BE2C (cell line): ENCODE measurements around the gene PTH2.
A peak's percentile ranks its signal among the peaks of the same experiment; 100 is the strongest.

ENCODE experiments used
- DNase-seq: peaks from one replicate; pipeline ENCODE4 v3.0.0-alpha.2; 2020
- H3K27me3 ChIP-seq: fragments of 250-450 bp; sonication (Bioruptor Pico); 2 replicates; pipeline ENCODE4 v1.5.1; 2020; ENCODE audit warnings: mild to moderate bottlenecking
- H3K36me3 ChIP-seq: fragments of 250-450 bp; sonication (Bioruptor Pico); 2 replicates; pipeline ENCODE4 v1.5.1; 2020; ENCODE audit warnings: mild to moderate bottlenecking
- H3K4me1 ChIP-seq: fragments of 250-450 bp; sonication (Bioruptor Pico); 2 replicates; pipeline ENCODE4 v1.5.1; 2020
- H3K4me3 ChIP-seq: 2 replicates; pipeline ENCODE4 v1.5.1; 2011; ENCODE audit warnings: low read depth, low read length
- H3K9me3 ChIP-seq: fragments of 250-450 bp; sonication (Bioruptor Pico); 2 replicates; pipeline ENCODE4 v1.5.1; 2020
- TF ChIP-seq, protein P1 (sequence below): IDR thresholded peaks from 2 replicates; pipeline ENCODE4 v1.5.1; 2012; ENCODE audit warnings: mild to moderate bottlenecking, low read depth, low read length

The PTH2 gene

DNA sequence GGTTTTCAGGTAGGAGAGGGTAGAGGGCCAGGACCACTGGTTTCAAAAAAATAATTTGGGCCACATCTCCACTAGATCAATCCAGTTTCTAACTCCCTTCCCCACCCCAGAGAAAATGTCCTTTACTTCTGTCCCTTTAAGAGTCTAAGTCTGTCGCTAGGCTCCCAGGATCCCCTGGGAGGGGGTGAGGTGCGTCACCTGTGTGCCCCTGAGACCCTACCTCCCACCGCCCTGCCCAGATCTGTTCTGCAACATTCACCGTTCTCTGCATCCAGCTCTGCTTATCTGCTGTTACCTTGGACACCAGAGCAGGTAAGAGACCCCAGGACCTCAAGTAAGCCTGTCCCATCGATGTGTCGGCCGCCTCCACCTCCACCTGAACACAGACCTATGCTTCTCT, 1.9 kb upstream of the PTH2 start, which contains the start of gene GFY:
TSS of gene GFY (plus strand) at position 211 of the 400 bp plus-strand sequence. CDS start 1,043 bp downstream, outside the sequence.
- Histone ChIP-seq H3K4me1 (peaks cover 11% of the 10 kb centered on the region), H3K36me3 (no peaks in the 10 kb centered on the region), H3K27me3 (peaks cover 86% of the 10 kb centered on the region), H3K9me3 (no peaks in the 10 kb centered on the region), H3K4me3 (no peak within 1 kb of the TSS)
- DNase-seq = no peak
- TF ChIP-seq, protein P1, sequence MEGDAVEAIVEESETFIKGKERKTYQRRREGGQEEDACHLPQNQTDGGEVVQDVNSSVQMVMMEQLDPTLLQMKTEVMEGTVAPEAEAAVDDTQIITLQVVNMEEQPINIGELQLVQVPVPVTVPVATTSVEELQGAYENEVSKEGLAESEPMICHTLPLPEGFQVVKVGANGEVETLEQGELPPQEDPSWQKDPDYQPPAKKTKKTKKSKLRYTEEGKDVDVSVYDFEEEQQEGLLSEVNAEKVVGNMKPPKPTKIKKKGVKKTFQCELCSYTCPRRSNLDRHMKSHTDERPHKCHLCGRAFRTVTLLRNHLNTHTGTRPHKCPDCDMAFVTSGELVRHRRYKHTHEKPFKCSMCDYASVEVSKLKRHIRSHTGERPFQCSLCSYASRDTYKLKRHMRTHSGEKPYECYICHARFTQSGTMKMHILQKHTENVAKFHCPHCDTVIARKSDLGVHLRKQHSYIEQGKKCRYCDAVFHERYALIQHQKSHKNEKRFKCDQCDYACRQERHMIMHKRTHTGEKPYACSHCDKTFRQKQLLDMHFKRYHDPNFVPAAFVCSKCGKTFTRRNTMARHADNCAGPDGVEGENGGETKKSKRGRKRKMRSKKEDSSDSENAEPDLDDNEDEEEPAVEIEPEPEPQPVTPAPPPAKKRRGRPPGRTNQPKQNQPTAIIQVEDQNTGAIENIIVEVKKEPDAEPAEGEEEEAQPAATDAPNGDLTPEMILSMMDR = no peak

DNA sequence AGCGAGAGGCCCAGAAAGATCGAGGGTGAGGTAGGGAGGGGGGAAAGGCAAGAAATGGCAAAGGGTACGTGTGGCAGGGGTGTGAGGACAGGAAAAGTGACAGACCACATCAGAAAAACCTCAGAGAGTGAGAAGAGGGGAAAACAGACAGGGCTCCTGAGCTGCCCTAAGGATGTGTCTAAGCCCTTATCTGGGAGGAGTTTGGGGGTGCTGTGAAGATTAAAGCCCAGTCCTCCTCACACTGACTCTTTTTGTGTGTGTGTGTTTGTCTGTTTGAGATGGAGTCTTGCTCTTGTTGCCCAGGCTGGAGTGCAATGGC, 703 bp upstream of the PTH2 start:
- Histone ChIP-seq H3K36me3 (no peaks in the 10 kb centered on the region), H3K4me1 (peaks cover 11% of the 10 kb centered on the region), H3K4me3 (no peak overlapping the region), H3K9me3 (no peaks in the 10 kb centered on the region), H3K27me3 (peaks cover 81% of the 10 kb centered on the region)
- DNase-seq = no peak
- TF ChIP-seq, protein P1 = no peak

DNA sequence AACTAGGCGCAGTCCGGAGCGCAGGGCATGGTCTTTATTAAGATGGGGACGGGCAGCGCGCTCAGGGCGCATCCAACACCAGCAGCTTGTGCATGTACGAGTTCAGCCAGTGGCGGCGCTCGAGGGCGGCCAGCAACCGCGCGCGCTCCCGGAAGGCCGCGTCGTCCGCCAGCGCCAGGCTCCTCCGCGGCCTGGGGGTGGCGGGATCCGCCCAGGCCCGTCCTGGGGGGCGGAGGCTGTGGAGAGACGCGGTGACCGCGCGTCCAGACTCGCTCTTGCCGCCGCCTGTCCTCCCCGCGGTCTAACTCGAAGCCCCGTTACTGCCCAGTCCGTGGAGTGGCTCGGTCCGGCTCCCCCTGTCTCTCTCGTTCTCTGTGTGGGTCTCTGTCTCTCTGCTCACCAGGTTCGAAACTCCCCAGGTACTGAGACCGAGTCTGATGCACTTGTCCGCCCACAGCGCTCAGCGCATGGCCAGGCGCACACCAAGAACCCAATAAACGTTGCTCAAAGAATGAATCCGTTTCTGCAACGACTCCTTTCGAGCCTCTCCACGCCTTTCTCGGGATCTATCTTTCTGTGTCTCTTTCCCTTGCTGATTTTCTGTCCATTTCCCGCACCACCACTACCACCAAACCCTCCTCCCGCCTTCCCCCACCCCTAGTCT, 702 bp downstream of the PTH2 start:
- Histone ChIP-seq H3K36me3 (no peaks in the 10 kb centered on the region), H3K27me3 (peaks cover 70% of the 10 kb centered on the region), H3K4me1 (peaks cover 11% of the 10 kb centered on the region), H3K4me3 (no peak overlapping the region), H3K9me3 (no peaks in the 10 kb centered on the region)
- DNase-seq = peak; percentile 69
- TF ChIP-seq, protein P1 = peak; percentile 35

DNA sequence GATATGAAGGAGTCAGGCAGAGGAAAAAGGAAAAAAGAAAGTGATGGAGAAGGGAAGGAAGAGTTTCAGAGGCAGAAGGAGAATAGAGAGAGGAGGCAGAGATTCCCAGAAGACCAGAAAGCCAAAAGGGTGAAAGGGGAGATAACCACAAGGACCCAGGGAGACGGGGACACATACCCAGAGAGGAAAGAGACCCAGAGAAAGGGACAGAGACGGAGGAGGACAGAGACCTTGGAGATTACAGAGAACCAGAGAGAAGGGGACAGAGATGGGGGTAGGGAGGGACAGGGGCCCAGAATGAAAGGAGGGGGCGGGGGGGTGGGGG, 1.4 kb downstream of the PTH2 start:
- DNase-seq = no peak
- H3K36me3 ChIP-seq = no peaks in the 10 kb centered on the region
- peaks cover 11% of the 10 kb centered on the region for H3K4me1 ChIP-seq
- no peak overlapping the region for H3K4me3 ChIP-seq
- H3K27me3 ChIP-seq = peaks cover 64% of the 10 kb centered on the region
- no peaks in the 10 kb centered on the region for H3K9me3 ChIP-seq
- TF ChIP-seq, protein P1 = no peak

DNA sequence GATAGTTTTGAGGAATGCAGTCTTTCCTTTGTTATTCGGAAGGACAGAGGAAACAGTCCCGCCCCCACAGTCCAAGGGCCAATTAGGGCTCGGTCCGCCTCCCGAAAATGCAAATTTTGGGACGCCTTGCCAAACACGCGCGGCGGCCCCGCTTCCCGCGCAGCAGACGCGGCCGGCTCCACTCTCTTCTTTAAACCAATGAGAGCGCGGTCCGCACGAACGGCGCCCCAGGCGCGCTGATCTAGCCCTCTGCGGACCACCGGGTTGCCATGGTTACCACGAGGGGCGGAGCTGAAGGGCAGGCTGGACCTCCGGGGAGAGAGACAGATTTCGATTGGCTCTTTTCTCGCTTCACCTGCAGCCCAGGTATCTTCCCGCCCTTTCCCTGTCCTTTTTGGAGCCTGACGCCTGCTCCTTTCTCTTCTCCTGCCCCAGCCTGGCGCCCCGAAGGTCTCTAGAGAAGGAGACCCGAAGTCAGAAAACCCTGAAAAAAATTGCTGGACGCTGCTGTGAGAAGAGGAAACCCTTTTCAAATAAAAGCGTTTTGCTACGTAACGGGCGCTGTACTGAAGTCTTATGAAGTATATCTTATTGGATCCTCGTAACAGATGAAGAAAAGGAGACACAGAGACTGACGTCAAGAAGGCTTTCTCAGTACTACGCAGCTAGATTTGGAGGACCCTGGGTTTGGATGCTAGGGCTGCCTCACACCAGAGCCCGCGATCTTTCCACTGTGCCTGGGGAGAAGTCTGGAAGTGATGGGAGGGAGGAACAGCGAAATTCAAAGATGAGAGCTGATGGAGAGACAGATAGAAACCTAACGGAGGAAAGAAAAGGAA, 2.0 kb downstream of the PTH2 start:
- peak overlapping the region; percentile 36 for H3K4me3 ChIP-seq
- DNase-seq = peak; percentile 91
- H3K36me3 ChIP-seq = no peaks in the 10 kb centered on the region
- TF ChIP-seq, protein P1 = no peak
- H3K4me1 ChIP-seq = peaks cover 11% of the 10 kb centered on the region
- no peaks in the 10 kb centered on the region for H3K9me3 ChIP-seq
- H3K27me3 ChIP-seq = peaks cover 58% of the 10 kb centered on the region

DNA sequence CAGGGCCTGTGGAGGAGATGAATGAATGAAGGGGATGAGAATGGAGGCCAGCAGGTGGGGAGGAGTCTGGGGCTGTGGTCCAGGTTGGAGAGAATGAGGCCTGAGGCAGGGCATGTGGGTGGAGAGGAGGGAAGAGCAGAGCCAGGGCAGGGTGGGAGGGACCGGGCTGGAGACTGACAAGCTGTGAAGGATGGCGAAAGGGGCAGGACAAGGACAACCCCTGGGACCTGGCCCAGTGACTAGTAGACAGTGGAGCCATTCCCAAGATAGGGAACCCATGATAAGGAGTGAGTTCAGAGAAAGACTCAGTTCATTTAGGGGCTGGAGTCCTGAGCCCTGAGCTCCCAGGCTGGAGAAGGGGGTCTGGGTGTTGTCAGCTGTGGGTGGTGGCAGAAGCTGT, 3.0 kb downstream of the PTH2 start:
- H3K4me3 ChIP-seq = no peak overlapping the region
- TF ChIP-seq, protein P1 = no peak
- H3K27me3 ChIP-seq = peaks cover 48% of the 10 kb centered on the region
- H3K9me3 ChIP-seq = no peaks in the 10 kb centered on the region
- H3K36me3 ChIP-seq = no peaks in the 10 kb centered on the region
- H3K4me1 ChIP-seq = peaks cover 14% of the 10 kb centered on the region
- DNase-seq = no peak
